HTR-8/SVneo (cell line): ENCODE data around the gene DDX18.

Source experiments
- DNase-seq: peaks from one replicate; pipeline ENCODE4 v3.0.0; 2011; ENCODE audit warnings: low spot score, mixed read lengths; ENCODE audit not compliant: insufficient read length
- FAIRE-seq: peaks from 2 replicates; lab custom pipeline; 2011; peaks lifted over from hg19 to GRCh38; lab: Jason Lieb, UNC

DDX18 gene

GRCh38 chr2:117832905-117833613, 18.6 kb downstream of the DDX18 start:
- DNase-seq (peak; percentile 12), FAIRE-seq (no peak)

- FAIRE-seq, result no peak
- no peak for DNase-seq
Measured at GRCh38 chr2:117833911-117834310, 19.4 kb downstream of the DDX18 start.

- no peak for FAIRE-seq
- DNase-seq, result no peak
Measured at GRCh38 chr2:117834992-117835391, 20.5 kb downstream of the DDX18 start.

- FAIRE-seq (peak; percentile 20), DNase-seq (peak; percentile 57)
Measured at GRCh38 chr2:117835990-117836760, 21.7 kb downstream of the DDX18 start.

GRCh38 chr2:117845304-117845703, 30.8 kb downstream of the DDX18 start:
- no peak for DNase-seq
- FAIRE-seq, result no peak

GRCh38 chr2:117850015-117850414, 35.5 kb downstream of the DDX18 start:
- no peak for FAIRE-seq

GRCh38 chr2:117850461-117850860, 36.0 kb downstream of the DDX18 start:
- DNase-seq, result no peak
- no peak for FAIRE-seq

More at GRCh38 chr2:117850015-117850414, 35.5 kb downstream of the DDX18 start:
- no peak for DNase-seq

GRCh38 chr2:117851969-117852368, 37.5 kb downstream of the DDX18 start:
- FAIRE-seq (no peak), DNase-seq (no peak)

- FAIRE-seq (no peak), DNase-seq (no peak)
Measured at GRCh38 chr2:117853316-117853715, 38.8 kb downstream of the DDX18 start.

- no peak for DNase-seq
- FAIRE-seq, result no peak
Measured at GRCh38 chr2:117853873-117854272, 39.4 kb downstream of the DDX18 start.

- FAIRE-seq, result no peak
- no peak for DNase-seq
Measured at GRCh38 chr2:117854610-117855009, 40.1 kb downstream of the DDX18 start.

GRCh38 chr2:117855886-117856285, 41.4 kb downstream of the DDX18 start:
- FAIRE-seq (no peak), DNase-seq (no peak)

GRCh38 chr2:117856415-117857210, 42.1 kb downstream of the DDX18 start:
- FAIRE-seq, result peak; percentile 42
- DNase-seq, result peak; percentile 58

GRCh38 chr2:117858336-117858735, 43.8 kb downstream of the DDX18 start:
- FAIRE-seq (no peak), DNase-seq (no peak)

GRCh38 chr2:117858892-117859531, 44.5 kb downstream of the DDX18 start:
- FAIRE-seq, result no peak
- no peak for DNase-seq

GRCh38 chr2:117859532-117859911, 45.0 kb downstream of the DDX18 start:
- no peak for FAIRE-seq
- DNase-seq, result no peak

- DNase-seq, result no peak
- no peak for FAIRE-seq
Measured at GRCh38 chr2:117859924-117860647, 45.6 kb downstream of the DDX18 start.

- no peak for DNase-seq
- FAIRE-seq, result no peak
Measured at GRCh38 chr2:117862459-117862858, 48.0 kb downstream of the DDX18 start.

- FAIRE-seq, result no peak
- DNase-seq, result no peak
Measured at GRCh38 chr2:117875786-117876185, 61.3 kb downstream of the DDX18 start.

- FAIRE-seq, result no peak
- DNase-seq, result no peak
Measured at GRCh38 chr2:117879003-117879402, 64.5 kb downstream of the DDX18 start.
